Effector memory CD8-positive, alpha-beta T cell (primary cell): ENCODE data around the gene SUPT4H1.
"Not testable (repeated sequence)": the region's sequence is repeated elsewhere in the genome, so short reads cannot be mapped to it uniquely, and the experiment has no call there.

Source experiments
- ATAC-seq: fragments of 150-1000 bp; cut with Tn5 transposase; replicated peaks from 2 replicates; pipeline ENCODE4 v1.10.0; 2021; ENCODE audit warnings: mild to moderate bottlenecking, moderate library complexity
- DNase-seq, 3 experiments: peaks; one replicate each; pipeline ENCODE4 v3.0.0; 2021
- H3K27ac Mint-ChIP-seq, 2 donors: one replicate each; pipeline ENCODE4 v1.8.0; 2022; ENCODE audit warnings: mild to moderate bottlenecking in 2 of 2, mixed read lengths in 2 of 2, moderate library complexity in 2 of 2
- H3K27me3 Mint-ChIP-seq, 2 donors: one replicate each; pipeline ENCODE4 v1.8.0; 2022; ENCODE audit warnings: mixed read lengths in 2 of 2
- H3K36me3 Mint-ChIP-seq: one replicate; pipeline ENCODE4 v1.8.0; 2022; ENCODE audit warnings: mild to moderate bottlenecking, moderate library complexity, mixed read lengths; ENCODE audit not compliant: insufficient read depth
- H3K4me1 Mint-ChIP-seq, 2 donors: one replicate each; pipeline ENCODE4 v1.8.0; 2022; ENCODE audit warnings: low read depth in 2 of 2, mixed read lengths in 2 of 2
- H3K4me3 Mint-ChIP-seq, 2 donors: one replicate each; pipeline ENCODE4 v1.8.0; 2022; ENCODE audit warnings: mild to moderate bottlenecking in 2 of 2, mixed read lengths in 2 of 2, moderate library complexity in 2 of 2
- H3K9me3 Mint-ChIP-seq, 2 donors: one replicate each; pipeline ENCODE4 v1.8.0; 2022; ENCODE audit warnings: mixed read lengths in 2 of 2

Gene SUPT4H1

DNA sequence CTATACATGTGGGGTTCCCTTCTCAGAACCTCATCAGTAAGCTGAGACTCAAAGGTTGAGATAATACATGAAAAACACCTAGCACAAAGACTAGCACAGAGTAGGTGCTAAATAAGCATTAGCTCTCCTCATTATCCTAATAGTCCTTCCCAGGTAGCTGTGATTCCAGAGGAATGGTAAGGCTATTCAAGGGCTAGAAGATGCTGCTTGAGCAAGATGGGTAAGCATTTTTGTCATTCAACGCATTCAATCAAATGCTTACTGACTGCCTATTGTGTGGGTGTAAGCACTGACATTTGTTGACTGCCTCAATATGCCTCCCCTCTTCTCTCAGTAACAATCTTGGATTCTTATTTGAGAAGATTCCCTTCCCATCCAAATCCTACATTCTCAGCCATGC is 4.0 kb downstream of the SUPT4H1 start:
- no peak for DNase-seq
- ATAC-seq: no peak
- peak overlapping the region; percentile 32 to 64 for H3K27ac Mint-ChIP-seq
- no peaks in the 10 kb centered on the region for H3K9me3 Mint-ChIP-seq
- H3K36me3 Mint-ChIP-seq: peaks cover 96% of the 10 kb centered on the region
- H3K27me3 Mint-ChIP-seq: no peaks in the 10 kb centered on the region
- H3K4me3 Mint-ChIP-seq: no peak overlapping the region
- peaks cover 46 to 69% of the 10 kb centered on the region in 2 donors for H3K4me1 Mint-ChIP-seq

DNA sequence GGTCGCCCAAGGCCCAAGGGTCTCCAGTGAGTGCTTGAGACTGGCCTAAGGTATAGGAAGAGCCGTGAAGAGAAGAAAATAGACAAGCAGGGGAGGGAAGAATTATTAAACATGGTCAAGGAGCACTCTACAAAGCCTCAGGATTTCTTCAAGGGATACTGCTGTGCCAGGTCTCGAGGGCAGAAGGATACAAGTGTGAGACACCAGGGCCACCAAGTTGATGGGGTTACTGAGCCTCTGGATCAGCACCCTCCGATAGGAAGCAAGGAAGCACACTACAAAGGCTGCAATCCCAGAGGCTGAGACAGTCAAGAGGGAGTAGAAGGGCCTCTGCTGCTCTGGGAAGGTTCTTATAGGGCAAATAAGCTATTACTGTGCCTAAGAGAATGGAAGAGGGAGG is 6.5 kb downstream of the SUPT4H1 start:
- Mint-ChIP-seq H3K27ac (peak overlapping the region; percentile 95 to 98), H3K4me3 (peak overlapping the region; percentile 90 to 100)
- DNase-seq: no peak

DNA sequence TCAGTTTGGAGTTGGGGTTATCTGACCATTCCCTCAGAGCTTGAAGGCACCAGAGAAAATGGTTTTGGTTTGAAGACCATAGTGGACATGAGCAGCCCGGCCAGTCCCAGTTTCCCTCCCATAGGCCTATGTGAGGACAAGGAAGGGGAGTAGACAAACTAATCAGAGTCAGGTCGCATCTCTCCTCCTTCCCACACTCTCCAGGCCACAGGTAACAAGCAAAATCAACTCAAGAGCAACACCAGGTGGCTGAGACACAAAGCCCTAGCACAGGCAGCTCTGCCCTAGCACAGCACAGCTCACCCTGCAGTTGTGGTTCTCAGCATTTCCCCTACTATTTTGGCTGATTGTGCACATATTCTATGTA is 7.2 kb downstream of the SUPT4H1 start:
- Mint-ChIP-seq H3K4me3 (peak overlapping the region; percentile 90 to 100), H3K4me1 (peaks cover 58 to 81% of the 10 kb centered on the region in 2 donors), H3K36me3 (peaks cover 83% of the 10 kb centered on the region), H3K27ac (peak overlapping the region; percentile 95 to 98), H3K9me3 (no peaks in the 10 kb centered on the region), H3K27me3 (no peaks in the 10 kb centered on the region)
- ATAC-seq (peak; percentile 70), DNase-seq (peak; percentile 60 to 69 (median 61))

More for the DNA sequence above, 6.5 kb downstream of the SUPT4H1 start:
- peaks cover 86% of the 10 kb centered on the region for H3K36me3 Mint-ChIP-seq
- H3K9me3 Mint-ChIP-seq: no peaks in the 10 kb centered on the region
- H3K27me3 Mint-ChIP-seq: no peaks in the 10 kb centered on the region
- ATAC-seq: no peak
- peaks cover 52 to 77% of the 10 kb centered on the region in 2 donors for H3K4me1 Mint-ChIP-seq

DNA sequence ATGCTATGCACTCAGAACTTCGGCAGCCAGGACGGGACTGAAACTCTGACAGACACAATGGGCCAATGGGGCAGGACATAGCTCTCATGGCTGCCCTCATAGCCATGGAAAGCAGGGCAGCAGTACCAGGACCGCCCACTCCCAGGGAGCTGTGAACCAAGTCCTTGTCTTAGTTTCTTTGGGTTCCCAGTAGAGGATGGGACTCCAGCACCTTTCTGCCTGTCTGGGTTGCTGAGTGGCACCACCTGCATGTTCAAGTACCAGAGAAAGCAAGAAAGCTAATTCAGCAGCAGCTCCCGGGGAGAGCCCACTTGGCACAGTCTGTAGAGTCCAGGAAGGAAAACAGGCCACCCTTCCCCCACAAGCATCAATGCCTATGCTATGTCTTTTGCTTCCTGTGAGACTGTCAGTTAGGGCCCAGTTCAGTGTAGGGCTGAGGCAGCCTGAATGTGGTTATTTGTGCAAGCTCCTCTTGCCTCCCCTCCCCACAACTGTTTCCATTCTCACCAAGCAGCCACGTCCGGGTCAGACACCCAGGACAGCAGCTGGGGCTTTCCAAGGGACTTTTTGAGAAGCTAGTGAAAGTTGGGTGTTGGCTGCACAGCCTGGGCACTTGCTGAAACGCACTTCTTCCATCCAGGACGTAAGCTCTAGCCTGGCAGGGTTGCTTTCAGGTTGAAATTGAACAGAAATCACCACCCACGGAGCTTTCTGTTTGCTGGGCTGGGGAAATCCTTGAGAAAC is 7.8 kb downstream of the SUPT4H1 start:
- ATAC-seq: peak; percentile 86
- H3K4me3 Mint-ChIP-seq: peak overlapping the region; percentile 90 to 100
- H3K27ac Mint-ChIP-seq: peak overlapping the region; percentile 95 to 98
- DNase-seq: peak; percentile 84
- no peaks in the 10 kb centered on the region for H3K27me3 Mint-ChIP-seq
- H3K36me3 Mint-ChIP-seq: peaks cover 77% of the 10 kb centered on the region
- H3K9me3 Mint-ChIP-seq: no peaks in the 10 kb centered on the region
- H3K4me1 Mint-ChIP-seq: peaks cover 58 to 82% of the 10 kb centered on the region in 2 donors

DNA sequence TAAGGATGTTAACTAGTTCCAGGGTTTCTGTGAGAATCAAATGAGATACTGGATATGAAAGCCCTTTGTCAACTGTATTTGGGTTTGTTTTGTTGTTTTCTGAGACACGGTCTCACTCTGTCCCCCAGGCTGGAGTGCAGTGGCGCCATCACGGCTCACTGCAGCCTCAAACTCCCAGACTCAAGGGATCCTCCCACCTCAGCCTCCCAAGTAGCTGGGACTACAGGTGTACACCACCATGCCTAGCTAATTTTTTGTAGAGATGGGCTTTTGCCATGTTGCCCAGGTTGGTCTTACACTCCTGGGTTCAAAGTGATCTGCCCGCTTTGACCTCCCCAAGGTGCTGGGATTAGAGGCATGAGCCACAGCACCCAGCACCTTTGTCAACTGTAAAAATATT is 8.9 kb downstream of the SUPT4H1 start:
- ATAC-seq (no peak), DNase-seq (no peak)
- peaks cover 65 to 85% of the 10 kb centered on the region in 2 donors for H3K4me1 Mint-ChIP-seq
- no peaks in the 10 kb centered on the region for H3K27me3 Mint-ChIP-seq
- H3K27ac Mint-ChIP-seq: peak overlapping the region; percentile 95 to 98
- H3K4me3 Mint-ChIP-seq: peak overlapping the region; percentile 90 to 100
- H3K9me3 Mint-ChIP-seq: no peaks in the 10 kb centered on the region
- peaks cover 72% of the 10 kb centered on the region for H3K36me3 Mint-ChIP-seq

DNA sequence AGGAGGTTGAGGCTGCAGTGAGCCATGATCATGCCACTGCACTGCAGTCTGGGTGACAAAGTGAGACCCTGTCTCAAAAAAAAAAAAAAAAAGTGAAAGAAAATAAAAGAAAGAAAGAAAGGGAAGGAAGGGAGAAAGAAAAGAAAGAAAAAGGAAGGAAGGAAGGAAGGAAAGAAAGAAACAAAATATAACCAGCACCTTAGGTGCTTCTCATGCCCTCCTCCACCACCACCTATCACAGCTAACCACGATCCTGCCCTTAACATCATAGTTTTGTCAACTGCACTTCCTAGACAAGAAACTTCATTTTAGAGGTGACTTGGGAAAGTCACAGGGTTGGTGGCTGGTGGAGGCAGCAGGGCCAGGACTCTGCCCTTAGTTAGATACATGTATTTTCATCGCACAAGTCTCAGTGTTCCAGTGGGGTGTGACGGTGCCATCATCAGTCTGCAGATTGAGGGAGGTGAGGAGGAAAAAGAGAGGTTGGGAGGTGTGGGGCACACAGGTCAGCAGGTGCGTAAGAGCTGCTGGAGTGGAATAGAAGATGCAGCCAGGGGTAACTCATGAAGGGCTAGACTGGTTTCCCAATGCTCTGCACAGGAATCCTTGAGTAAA is 10.0 kb downstream of the SUPT4H1 start:
- no peak for DNase-seq

DNA sequence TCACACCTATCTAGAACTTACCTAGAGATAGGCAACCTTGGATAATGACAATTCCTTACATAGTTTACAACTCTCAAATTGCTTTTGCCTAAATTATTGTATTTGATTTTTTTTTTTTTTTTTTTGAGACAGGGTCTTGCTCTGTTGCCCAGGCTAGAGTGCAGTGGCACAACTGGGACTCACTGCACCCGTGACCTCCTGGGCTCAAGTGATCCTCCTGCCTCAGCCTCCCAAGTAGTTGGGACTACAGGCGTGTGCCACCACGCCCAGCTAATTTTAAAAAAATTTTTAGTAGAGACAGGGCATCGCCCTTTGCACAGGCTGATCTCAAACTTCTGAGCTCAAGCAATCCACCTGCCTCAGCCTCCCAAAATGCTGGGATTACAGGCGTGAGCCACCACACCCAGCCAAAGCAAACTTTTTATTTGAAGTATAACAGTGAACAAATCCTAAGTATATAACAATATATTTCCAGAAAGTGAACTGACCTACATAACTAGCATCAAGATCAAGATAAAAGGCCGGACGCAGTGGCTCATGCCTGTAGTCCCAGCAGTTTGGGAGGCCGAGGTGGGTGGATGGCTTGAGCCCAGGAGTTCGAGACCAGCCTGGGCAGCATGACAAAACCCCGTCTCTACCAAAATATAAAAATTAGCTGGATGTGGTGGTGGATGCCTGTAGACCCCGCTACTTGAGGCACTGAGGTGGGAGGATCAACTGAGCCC is 10.7 kb downstream of the SUPT4H1 start:
- Mint-ChIP-seq H3K4me3 (peak overlapping the region; percentile 90 to 100), H3K36me3 (peaks cover 74% of the 10 kb centered on the region), H3K27ac (peak overlapping the region; percentile 95 to 98), H3K4me1 (peaks cover 79 to 89% of the 10 kb centered on the region in 2 donors)
- ATAC-seq, H3K9me3 Mint-ChIP-seq, H3K27me3 Mint-ChIP-seq, DNase-seq: not testable (repeated sequence)

More for the DNA sequence above, 10.0 kb downstream of the SUPT4H1 start:
- peaks cover 74% of the 10 kb centered on the region for H3K36me3 Mint-ChIP-seq
- H3K4me3 Mint-ChIP-seq: peak overlapping the region; percentile 90 to 100
- H3K9me3 Mint-ChIP-seq: no peaks in the 10 kb centered on the region
- ATAC-seq: no peak
- no peaks in the 10 kb centered on the region for H3K27me3 Mint-ChIP-seq
- H3K27ac Mint-ChIP-seq: peak overlapping the region; percentile 95 to 98
- peaks cover 72 to 88% of the 10 kb centered on the region in 2 donors for H3K4me1 Mint-ChIP-seq

DNA sequence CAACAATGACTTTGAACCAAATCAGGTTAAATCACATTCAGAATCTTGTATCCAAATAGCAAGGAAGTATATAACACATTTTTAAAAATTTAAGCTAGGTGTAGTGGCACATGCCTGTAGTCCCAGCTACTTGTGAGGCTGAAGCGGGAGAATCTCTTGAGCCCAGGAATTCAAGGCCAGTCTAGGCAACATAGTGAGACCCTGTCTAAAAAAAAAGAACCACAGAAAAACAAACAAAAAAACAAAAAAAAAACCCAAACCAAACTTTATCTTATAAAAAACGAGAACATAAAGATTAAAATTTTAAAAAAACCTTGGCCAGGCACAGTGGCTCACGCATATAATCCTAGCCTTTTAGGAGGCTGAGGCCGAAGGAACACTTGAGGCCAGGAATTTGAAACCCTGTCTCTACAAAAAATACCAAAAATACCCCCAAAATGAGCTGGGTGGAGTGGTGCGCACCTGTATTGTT is 11.6 kb downstream of the SUPT4H1 start:
- H3K27me3 Mint-ChIP-seq: no peaks in the 10 kb centered on the region
- H3K4me1 Mint-ChIP-seq: peaks cover 85 to 94% of the 10 kb centered on the region in 2 donors
- peak overlapping the region; percentile 95 to 98 for H3K27ac Mint-ChIP-seq
- H3K9me3 Mint-ChIP-seq: no peaks in the 10 kb centered on the region
- no peak for DNase-seq
- peak overlapping the region; percentile 90 to 100 for H3K4me3 Mint-ChIP-seq
- peaks cover 71% of the 10 kb centered on the region for H3K36me3 Mint-ChIP-seq
- ATAC-seq: no peak

DNA sequence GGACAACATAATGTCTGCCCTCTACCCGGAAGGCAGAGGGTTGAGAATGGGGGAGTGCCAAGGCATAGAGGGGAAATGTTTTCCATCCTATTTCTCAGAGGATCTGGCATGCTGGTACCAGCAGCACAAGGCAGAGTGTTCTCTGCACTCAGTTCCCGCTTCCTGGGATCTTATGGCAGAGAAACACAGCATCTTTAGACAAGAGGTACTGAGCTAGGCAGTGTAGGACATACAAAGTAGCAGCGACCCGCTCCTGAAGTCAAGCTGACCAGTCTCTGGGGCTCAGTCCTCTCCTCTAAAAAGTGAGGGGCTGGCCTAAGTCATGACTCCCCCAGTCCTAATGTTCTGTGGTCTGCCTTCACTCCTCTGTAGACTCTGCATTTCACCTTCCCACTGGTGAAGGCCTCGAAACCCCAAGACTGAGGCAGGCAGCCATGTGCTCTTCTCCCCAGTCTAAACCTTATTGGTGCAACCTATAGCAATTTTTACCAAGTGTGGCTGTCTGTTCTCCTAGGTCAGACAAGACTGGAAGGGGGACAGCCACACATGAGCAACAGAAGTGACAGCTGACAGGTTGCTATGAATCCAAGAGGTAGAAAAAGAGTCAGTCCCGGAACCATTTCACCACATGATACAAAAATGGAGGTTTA is 12.1 kb downstream of the SUPT4H1 start:
- DNase-seq: no peak
- Mint-ChIP-seq H3K9me3 (no peaks in the 10 kb centered on the region), H3K27ac (peak overlapping the region; percentile 95 to 98), H3K36me3 (peaks cover 71% of the 10 kb centered on the region), H3K27me3 (no peaks in the 10 kb centered on the region), H3K4me3 (peak overlapping the region; percentile 90 to 100), H3K4me1 (peaks cover 83 to 93% of the 10 kb centered on the region in 2 donors)
- no peak for ATAC-seq

DNA sequence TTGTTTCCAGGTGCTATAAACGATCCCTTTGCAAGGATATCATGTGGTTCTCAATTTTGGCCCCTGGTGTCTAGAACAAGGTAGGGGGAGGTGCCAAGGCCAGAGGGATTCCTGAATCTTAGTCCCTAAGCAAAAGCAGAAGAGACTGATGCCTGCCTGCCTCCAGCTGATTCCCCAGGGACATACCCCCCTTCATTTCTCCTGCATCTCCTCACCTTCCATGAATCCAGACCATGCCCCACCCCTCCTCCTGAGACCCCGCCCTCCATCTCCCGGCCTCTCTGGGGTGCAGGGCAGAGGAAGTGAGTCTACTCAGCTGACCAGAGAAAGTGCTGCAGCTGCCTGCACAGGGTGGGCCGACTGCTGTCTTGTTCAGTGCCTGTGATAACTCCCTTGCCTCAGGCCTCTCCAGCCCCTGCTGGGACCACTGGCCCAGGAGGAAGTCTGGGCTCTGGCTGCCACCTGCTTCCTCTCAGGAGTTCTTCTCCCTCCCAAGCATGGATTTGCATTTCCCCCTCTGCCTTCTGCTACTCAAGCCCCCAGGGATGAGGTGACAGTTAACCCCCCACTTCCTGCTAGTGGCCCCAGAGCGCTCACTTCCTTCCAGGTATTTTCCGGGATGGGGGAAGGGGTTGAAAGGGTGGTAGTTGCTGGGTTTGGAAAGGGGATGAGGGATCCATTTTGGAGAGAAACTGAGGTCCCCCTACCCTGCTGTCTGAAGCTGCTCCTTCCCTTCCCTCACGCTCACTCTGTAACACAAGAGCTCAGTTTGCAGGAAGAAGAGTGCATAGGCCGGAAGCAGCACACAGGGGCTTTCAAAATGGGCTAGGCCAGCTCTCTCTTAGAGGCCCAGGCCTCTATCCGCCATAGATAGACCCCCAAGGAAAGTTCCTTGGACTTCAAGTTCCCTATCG is 12.9 kb downstream of the SUPT4H1 start:
- peaks cover 84 to 93% of the 10 kb centered on the region in 2 donors for H3K4me1 Mint-ChIP-seq
- ATAC-seq: no peak
- H3K9me3 Mint-ChIP-seq: no peaks in the 10 kb centered on the region
- no peaks in the 10 kb centered on the region for H3K27me3 Mint-ChIP-seq
- H3K36me3 Mint-ChIP-seq: peaks cover 63% of the 10 kb centered on the region
- peak overlapping the region; percentile 90 to 100 for H3K4me3 Mint-ChIP-seq
- H3K27ac Mint-ChIP-seq: peak overlapping the region; percentile 95 to 98
- DNase-seq: peak in 1 of 3 experiments; percentile 27

DNA sequence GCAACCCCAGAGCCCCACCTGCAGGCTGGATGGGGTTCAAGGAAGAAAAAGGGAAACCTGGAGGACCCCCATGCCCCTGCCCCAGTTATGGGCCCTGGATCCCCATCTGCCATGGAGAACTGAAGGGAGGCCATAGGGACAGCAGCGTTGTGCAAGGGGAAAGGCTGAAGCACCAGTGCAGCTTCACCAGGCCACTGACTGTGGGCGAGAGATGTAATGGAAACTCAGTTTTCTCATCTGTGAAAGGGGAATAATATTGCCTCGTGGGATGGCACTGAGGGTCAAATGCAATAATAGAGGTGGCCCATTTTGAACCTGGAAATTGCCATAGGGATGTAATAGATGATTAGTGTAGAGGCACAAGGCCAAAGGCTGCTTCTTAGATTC is 13.6 kb downstream of the SUPT4H1 start:
- DNase-seq: no peak

More for the DNA sequence above, 13.6 kb downstream of the SUPT4H1 start:
- Mint-ChIP-seq H3K9me3 (no peaks in the 10 kb centered on the region), H3K27ac (peak overlapping the region; percentile 95 to 98), H3K4me3 (peak overlapping the region; percentile 90 to 100), H3K27me3 (no peaks in the 10 kb centered on the region), H3K36me3 (peaks cover 62% of the 10 kb centered on the region), H3K4me1 (peaks cover 84 to 93% of the 10 kb centered on the region in 2 donors)
- peak; percentile 0 for ATAC-seq
